GM18507 (cell line): Measurements from ENCODE around the gene MACC1.
A peak's percentile ranks its signal among the peaks of the same experiment; 100 is the strongest.

Experiments
- DNase-seq: peaks from one replicate; pipeline ENCODE4 v3.0.0; 2011; ENCODE audit warnings: low read depth; ENCODE audit not compliant: insufficient read length; ENCODE audit errors: extremely low spot score
- FAIRE-seq: peaks from 2 replicates; lab custom pipeline; 2011; peaks lifted over from hg19 to GRCh38; lab: Jason Lieb, UNC

Gene MACC1

DNA sequence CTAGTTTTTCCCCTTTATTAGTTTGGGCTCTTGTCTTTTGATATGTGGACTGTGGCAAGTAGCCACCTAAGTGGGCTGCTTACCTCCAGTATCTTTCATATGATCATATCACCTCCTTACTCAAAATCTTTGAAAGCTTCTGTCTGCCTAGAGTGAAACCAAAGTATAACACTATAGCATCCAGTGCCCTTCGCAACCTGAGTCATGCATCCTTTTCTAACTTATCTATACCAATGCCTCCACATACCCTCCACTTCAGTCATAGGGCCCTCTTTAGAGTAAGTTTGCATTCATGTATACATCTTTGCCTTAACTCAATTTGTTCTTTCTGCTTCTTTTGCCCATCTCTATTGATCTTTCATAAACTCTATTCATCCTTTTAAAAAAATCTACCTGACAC, 15.7 kb upstream of the MACC1 start:
- FAIRE-seq (no peak), DNase-seq (no peak)

GRCh38 chr7:20229646-20230500, 12.7 kb upstream of the MACC1 start:
- DNase-seq: no peak

DNA sequence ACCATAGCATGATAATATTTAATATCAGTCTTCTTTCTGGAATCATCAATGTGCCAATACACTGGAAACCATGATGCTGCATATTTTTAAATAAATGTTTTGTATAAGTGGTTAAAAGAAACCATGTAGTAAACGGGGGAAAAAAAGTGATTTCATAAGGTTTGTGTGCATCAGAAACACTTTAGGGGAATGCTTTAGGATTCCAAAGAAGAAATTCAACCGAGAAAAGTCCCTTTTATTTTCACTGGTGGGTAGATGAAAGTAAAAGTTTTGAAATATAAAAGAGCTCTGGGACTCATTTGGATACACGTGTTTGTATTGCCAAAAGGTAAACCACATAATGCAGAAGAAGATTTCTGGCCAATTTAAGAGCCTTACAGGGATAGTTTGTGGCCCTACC, 11.9 kb upstream of the MACC1 start:
- no peak for FAIRE-seq
- no peak for DNase-seq

More at GRCh38 chr7:20229646-20230500, 12.7 kb upstream of the MACC1 start:
- FAIRE-seq: no peak

DNA sequence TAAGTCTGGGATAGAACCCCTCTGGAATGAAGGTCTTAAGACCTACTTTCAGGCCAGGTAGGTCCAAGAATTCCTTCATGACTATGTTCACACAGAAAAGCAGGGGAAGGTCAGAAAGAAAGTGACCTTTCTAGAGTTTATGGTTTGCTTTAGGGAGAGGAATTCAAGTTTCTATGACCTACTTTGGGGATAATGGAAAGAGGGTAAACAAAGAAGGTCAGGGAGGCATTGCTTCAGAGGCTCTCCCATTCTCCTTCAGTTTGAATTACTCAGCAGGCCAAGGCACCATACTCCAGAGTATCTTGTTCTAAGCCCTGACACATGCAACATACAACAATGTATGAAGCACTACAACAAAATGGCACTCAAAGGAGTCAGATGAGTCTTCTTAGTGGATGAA, 11.5 kb upstream of the MACC1 start:
- FAIRE-seq (no peak), DNase-seq (no peak)

DNA sequence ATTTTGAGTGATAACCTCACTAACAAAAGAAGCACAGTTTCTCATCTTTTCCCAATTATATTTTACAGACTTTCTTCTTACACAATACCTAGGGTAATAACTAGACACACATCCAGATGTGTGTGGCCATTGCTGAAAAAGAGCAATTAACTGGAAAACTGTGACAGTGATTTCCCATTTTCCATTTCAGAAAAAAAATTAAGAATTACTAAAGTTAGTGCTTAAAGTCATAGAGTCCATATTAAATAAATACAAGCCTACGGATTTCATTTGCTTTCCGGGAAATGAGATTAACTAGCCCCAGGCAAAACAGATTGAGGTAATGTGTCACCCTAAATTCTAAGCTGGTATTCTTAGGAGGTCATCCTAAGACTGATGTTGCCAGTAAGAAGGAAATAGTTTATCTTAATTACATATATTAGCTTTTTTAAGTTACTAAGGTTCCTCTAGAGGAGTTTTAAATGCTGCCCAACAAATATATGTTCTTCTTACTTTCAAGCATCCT, 10.2 kb upstream of the MACC1 start:
- DNase-seq (no peak), FAIRE-seq (no peak)

- FAIRE-seq: no peak
- DNase-seq: no peak
Measured at GRCh38 chr7:20226860-20227259, 9.7 kb upstream of the MACC1 start.

- FAIRE-seq (peak; percentile 9), DNase-seq (no peak)
Measured at GRCh38 chr7:20225384-20225783, 8.2 kb upstream of the MACC1 start.

DNA sequence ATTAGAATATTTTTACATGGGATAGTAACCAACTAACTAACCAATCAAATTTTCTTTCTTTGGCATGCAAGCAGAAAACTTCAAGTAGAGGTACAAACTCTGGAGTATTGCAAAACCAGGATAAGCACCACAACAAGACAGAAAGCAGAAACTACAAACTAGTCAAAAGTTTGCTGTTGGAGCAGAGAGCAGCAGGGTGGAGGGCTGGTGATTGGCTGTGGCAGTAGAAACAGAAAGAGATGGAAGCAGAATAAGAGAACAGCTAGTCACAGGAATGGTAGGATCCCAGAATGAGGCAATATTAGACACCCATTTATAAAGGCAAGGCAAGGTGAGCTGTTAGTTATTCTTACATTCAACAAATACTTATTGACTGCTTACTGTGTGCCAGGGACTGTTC, 6.8 kb upstream of the MACC1 start:
- DNase-seq (no peak), FAIRE-seq (peak; percentile 47)

- FAIRE-seq: no peak
- no peak for DNase-seq
Measured at GRCh38 chr7:20223356-20223755, 6.2 kb upstream of the MACC1 start.

- DNase-seq (no peak), FAIRE-seq (peak; percentile 36)
Measured at GRCh38 chr7:20222219-20222828, 5.1 kb upstream of the MACC1 start.

- FAIRE-seq (no peak), DNase-seq (no peak)
Measured at GRCh38 chr7:20220921-20221547, 3.9 kb upstream of the MACC1 start.

DNA sequence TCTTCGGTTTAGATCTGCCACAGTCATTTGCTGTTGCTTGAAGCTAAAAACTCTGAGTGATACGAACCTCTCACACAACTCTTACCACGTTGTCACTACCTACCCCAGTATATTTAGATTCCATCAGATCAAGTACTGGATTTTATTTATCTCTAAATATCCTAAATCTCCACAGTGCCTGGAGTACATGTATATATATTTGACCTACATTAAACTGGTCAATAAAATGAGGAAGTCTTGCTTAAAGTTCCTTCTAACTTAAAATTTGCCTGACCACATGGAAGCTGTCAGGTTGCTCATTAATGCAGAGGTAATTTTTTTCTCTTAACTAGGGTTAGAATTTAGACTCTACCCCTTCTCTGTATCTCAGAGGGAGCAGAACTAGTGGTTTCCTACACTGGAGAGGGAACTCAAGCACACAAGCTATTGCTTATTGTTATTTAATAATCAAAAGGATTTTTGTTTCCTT, 3.1 kb upstream of the MACC1 start:
- no peak for FAIRE-seq
- no peak for DNase-seq

DNA sequence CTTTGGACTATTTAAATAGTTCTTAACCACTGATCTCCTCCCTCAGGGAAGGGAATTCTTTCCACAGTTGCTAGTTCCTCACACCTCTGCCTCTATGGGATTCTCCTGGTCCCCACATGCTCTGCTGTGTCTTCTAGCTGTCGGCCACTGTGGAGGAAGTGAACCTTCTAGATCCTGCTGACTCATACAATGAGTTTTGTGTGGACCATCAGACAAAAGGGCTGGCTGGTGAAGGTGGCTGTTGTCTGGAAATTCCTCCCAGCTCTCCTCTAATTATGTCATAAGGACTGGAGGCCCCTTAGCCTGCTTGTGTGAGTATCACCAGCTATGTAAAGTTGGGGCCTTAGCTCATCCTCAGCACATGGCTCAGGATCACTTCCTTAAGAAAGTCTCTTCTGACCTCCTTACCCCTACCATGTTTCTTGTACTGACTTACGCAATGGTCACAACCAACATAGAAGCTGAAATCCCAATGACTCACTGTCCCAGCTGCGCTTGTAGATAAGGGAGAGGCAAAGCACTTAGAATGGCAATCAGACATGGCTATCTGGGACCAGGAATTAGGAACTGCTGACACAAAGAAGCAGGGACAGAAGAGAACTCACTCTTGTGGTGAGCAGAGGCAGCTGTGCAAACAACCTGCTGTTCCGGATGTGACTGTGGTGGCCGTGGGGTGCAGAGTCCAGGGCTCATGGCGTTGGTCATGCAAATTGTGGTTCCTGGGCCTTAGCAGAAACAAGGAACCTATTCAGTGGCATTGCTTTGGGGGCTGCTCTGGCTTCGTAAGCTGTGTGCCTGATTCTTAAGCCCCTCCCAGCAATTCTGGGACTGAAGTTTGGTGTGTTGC, 2.5 kb upstream of the MACC1 start:
- DNase-seq (no peak), FAIRE-seq (peak; percentile 100)

DNA sequence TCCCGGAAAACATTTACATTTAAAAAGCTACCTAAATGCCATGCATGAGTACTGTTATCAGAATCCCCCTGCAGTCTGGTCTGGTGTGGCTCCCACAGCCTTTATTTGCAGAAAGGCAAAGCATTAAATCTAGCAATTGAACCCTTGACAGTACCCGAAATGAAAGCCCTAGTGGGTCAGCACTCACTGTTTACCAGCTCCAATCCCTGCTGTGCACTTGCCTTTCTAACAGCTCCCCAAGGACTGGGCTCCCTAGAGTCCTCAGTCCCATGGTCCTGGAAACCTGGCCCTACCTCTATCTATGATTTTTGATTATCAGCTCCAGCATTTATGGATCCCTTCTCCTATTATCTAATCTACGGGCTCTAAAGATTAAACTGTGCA, 1.9 kb upstream of the MACC1 start:
- FAIRE-seq (no peak), DNase-seq (no peak)

GRCh38 chr7:20218279-20218678, 1.1 kb upstream of the MACC1 start:
- FAIRE-seq (no peak), DNase-seq (no peak)

GRCh38 chr7:20216406-20217036, 663 bp downstream of the MACC1 start:
- DNase-seq (no peak), FAIRE-seq (peak; percentile 49)

- FAIRE-seq: peak; percentile 24
- DNase-seq: no peak
Measured at GRCh38 chr7:20214921-20215669, 2.1 kb downstream of the MACC1 start.

GRCh38 chr7:20214132-20214531, 3.1 kb downstream of the MACC1 start:
- DNase-seq (no peak), FAIRE-seq (no peak)
